SHP77 treated with DMSO at 0.1 percent for 48 hours (cell line): Measurements from ENCODE around the gene ARL10.
"Not testable (repeated sequence)": the region's sequence is repeated elsewhere in the genome, so short reads cannot be mapped to it uniquely, and the experiment has no call there.

Experiments
- DNase-seq: peaks from one replicate; lab custom pipeline; 2025; lab: John Stamatoyannopoulos, UW

ARL10 gene

GRCh38 chr5:176389135-176390123 is 24.1 kb downstream of the ARL10 start:
- no peak for DNase-seq

- DNase-seq: no peak
Measured at GRCh38 chr5:176391479-176391878, 26.2 kb downstream of the ARL10 start.

GRCh38 chr5:176391999-176392398 is 26.7 kb downstream of the ARL10 start:
- DNase-seq: no peak

GRCh38 chr5:176392526-176392925 is 27.2 kb downstream of the ARL10 start:
- no peak for DNase-seq

- no peak for DNase-seq
Measured at GRCh38 chr5:176394096-176394495, 28.8 kb downstream of the ARL10 start.

GRCh38 chr5:176394881-176395675 is 29.8 kb downstream of the ARL10 start:
- no peak for DNase-seq

GRCh38 chr5:176396330-176396729 is 31.0 kb downstream of the ARL10 start:
- no peak for DNase-seq

GRCh38 chr5:176397736-176398420 is 32.6 kb downstream of the ARL10 start:
- DNase-seq: no peak

GRCh38 chr5:176400382-176401156 is 35.3 kb downstream of the ARL10 start:
- DNase-seq: no peak

GRCh38 chr5:176401281-176402205 is 36.3 kb downstream of the ARL10 start:
- DNase-seq: no peak

- no peak for DNase-seq
Measured at GRCh38 chr5:176405656-176406435, 40.6 kb downstream of the ARL10 start.

GRCh38 chr5:176406436-176407052 is 41.3 kb downstream of the ARL10 start:
- no peak for DNase-seq

GRCh38 chr5:176407456-176408251 is 42.4 kb downstream of the ARL10 start:
- no peak for DNase-seq

- DNase-seq: not testable (repeated sequence)
Measured at GRCh38 chr5:176408252-176408573, 42.9 kb downstream of the ARL10 start.

- DNase-seq: no peak
Measured at GRCh38 chr5:176408590-176408989, 43.3 kb downstream of the ARL10 start.

GRCh38 chr5:176409765-176410164 is 44.5 kb downstream of the ARL10 start:
- DNase-seq: no peak

GRCh38 chr5:176410486-176411180 is 45.3 kb downstream of the ARL10 start:
- DNase-seq: no peak
